ENCODE results near the gene TBC1D10B. TPM values are rescaled to one million over a fixed set of nuclear protein-coding genes. Genes with fewer than 3 reads are reported as not detected.

TBC1D10B gene
- total RNA-seq, 4 donors from 2014 or later, result 20.7 to 50.1 (median 29.9) TPM

DNA sequence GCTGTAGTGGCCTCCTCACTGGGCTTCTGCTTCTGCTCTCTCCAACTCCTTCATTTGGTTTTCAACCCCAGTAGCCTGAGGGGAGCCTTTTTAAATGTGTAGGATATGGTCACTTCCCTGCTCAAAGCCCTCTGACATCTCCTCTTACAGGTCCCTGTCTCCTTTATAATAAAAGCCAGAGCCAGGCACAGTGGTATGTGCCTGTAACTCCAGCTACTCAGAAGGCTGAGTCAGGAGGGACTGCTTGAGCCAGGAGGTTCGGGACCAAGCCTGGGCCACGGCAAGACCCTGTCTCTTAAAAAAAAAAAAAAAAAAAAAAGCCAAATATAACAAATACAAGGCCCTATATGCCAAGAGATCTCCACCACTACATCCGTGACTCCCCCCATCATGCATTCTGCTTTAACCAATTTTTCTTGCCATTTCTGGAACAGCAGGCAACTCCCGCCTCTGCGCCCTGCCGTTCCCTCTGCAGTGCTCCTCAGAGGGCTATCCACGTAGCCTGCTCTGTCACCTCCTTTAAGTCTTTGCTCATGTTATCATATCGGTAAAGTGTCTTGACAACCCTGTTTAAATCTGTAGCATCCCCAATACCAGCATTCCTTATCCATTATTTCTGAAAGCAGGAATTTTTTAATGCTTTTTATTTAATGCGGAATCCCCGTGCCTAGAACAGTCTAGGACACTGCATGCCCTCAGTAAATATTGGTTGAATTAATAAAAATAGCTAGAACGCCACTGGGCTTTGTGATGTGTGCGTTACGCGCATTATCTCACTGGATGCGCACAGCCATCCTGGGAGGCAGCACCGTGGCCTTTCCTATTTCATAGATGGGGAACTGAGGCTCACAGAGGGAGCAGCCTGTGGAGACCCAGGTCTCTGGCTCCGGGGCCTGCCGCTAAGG, 46.6 kb upstream of the TBC1D10B start:
- intact Hi-C loops (cut with DNase I; ENCODE audit: low total_unique reads), result no loop called here
- H3K27ac ChIP-seq, result peak overlapping the region; percentile 54 to 68
- no peak for DNase-seq
- no peaks in the 10 kb centered on the region for H3K27me3 ChIP-seq
- TF ChIP-seq, protein P1, sequence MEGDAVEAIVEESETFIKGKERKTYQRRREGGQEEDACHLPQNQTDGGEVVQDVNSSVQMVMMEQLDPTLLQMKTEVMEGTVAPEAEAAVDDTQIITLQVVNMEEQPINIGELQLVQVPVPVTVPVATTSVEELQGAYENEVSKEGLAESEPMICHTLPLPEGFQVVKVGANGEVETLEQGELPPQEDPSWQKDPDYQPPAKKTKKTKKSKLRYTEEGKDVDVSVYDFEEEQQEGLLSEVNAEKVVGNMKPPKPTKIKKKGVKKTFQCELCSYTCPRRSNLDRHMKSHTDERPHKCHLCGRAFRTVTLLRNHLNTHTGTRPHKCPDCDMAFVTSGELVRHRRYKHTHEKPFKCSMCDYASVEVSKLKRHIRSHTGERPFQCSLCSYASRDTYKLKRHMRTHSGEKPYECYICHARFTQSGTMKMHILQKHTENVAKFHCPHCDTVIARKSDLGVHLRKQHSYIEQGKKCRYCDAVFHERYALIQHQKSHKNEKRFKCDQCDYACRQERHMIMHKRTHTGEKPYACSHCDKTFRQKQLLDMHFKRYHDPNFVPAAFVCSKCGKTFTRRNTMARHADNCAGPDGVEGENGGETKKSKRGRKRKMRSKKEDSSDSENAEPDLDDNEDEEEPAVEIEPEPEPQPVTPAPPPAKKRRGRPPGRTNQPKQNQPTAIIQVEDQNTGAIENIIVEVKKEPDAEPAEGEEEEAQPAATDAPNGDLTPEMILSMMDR (IDR thresholded peaks at IDR 0.05), result no peak
- no peak for TF ChIP-seq POLR2A (IDR thresholded peaks at IDR 0.05)
- H3K36me3 ChIP-seq, result no peaks in the 10 kb centered on the region
- H3K4me1 ChIP-seq, result no peaks in the 10 kb centered on the region
- no peaks in the 10 kb centered on the region for H3K9me3 ChIP-seq
- H3K4me3 ChIP-seq, result peak overlapping the region; percentile 34 to 50

DNA sequence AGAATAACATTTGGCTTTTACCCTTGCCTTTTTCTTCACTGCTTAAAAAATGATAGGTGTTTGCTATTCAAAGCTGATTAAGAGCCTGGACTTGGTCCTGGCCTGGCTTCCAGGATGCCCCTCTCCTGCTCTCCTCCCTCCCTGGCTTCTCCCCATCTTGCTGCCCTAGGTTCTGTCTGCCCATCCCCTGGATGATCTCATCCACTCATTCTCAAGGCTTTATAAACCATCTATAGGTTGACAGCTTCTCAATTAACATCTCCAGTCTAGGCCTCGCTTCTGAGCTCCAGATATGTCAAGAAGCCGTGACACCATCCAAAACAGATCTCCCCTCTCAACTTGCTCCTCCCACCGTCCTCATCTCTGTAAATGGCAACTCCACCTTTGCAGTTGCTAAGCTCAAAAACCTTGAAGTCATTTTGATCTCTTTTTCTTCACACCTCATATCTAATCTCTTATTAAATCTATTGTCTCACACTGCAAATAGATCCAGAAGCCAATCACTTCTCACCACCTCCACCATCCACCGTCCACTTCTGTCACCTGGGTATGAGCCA, 45.8 kb upstream of the TBC1D10B start:
- no peaks in the 10 kb centered on the region for H3K9me3 ChIP-seq
- intact Hi-C loops (cut with DNase I; ENCODE audit: low total_unique reads), result no loop called here
- DNase-seq, result no peak
- H3K4me3 ChIP-seq, result no peak overlapping the region
- no peaks in the 10 kb centered on the region for H3K27me3 ChIP-seq
- TF ChIP-seq, protein P1 (IDR thresholded peaks at IDR 0.05), result no peak
- TF ChIP-seq POLR2A (IDR thresholded peaks at IDR 0.05), result no peak
- H3K36me3 ChIP-seq, result no peaks in the 10 kb centered on the region
- H3K4me1 ChIP-seq, result no peaks in the 10 kb centered on the region
- no peak overlapping the region for H3K27ac ChIP-seq

DNA sequence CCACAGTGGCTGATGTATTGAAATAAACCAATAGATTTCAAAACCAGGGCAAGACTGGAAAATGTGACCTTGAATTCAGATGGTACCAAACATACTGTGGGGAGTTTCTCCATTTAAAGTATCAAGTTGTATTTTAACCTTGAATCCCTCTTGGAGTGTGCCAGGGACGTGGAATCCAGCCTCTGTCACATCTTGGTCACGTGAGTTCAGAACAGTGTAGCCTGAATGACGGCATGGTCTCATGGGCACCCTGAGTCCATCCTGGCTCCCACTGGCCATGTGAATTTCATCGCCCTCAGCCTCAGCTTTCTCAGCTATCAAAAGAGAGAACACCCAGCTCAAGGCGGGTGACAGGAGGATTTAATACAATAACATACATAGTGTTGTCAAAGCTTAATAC, 43.9 kb upstream of the TBC1D10B start:
- Histone ChIP-seq H3K4me3 (no peak overlapping the region), H3K9me3 (no peaks in the 10 kb centered on the region), H3K27ac (no peak overlapping the region), H3K4me1 (peaks cover 1% of the 10 kb centered on the region in 2 donors), H3K36me3 (no peaks in the 10 kb centered on the region), H3K27me3 (no peaks in the 10 kb centered on the region)
- no peak for DNase-seq
- TF ChIP-seq, protein P1 (IDR thresholded peaks at IDR 0.05), result no peak
- TF ChIP-seq POLR2A (IDR thresholded peaks at IDR 0.05), result no peak
- intact Hi-C loops (cut with DNase I; ENCODE audit: low total_unique reads), result no loop called here

DNA sequence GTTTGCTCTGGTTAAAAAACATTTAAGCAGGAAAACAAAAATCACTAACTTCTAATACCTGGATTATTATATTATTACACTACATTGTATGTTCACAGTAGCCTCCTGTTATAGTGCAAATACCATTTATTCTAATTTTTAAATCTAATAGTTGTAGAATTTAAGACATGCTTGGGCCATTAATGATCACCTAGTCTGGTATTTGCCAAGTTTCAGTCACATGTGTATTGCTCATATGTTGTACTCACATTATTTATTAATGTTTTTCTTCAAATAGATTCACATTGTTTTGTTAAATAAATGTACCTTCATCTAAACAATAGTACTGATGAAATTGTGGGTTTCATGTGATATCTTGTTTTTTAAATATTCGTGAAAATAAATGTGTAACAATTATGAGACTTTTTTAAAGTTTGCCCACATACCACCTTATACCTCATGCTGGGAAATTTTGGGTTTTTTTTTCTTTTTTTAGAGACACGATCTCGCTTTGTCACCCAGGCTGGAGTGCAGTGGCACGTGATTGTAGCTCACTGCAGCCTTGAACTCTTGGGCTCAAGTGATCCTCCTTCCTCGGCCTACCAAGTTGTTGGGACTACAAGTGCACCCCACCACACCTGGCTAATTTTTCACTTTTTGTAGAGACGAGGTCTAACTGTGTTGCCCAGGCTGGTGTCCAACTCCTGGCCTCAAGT, 43.0 kb upstream of the TBC1D10B start:
- Histone ChIP-seq H3K36me3 (no peaks in the 10 kb centered on the region), H3K27me3 (no peaks in the 10 kb centered on the region), H3K27ac (no peak overlapping the region), H3K4me1 (peaks cover 9 to 10% of the 10 kb centered on the region in 2 donors), H3K4me3 (no peak overlapping the region), H3K9me3 (no peaks in the 10 kb centered on the region)
- no peak for DNase-seq
- TF ChIP-seq, protein P1 (IDR thresholded peaks at IDR 0.05), result no peak
- no peak for TF ChIP-seq POLR2A (IDR thresholded peaks at IDR 0.05)
- intact Hi-C loops (cut with DNase I; ENCODE audit: low total_unique reads), result no loop called here

Data from uterus (tissue), 4 donors.